HUES6 (cell line): ENCODE results near the gene AOPEP.
"Not testable (repeated sequence)": the region's sequence is repeated elsewhere in the genome, so short reads cannot be mapped to it uniquely, and the experiment has no call there.

Experiments used
- H3K27ac ChIP-seq: 2 replicates; pipeline ENCODE4 v1.7.0; 2013; ENCODE audit warnings: low read depth, mild to moderate bottlenecking, low read length, inconsistent platforms
- H3K27me3 ChIP-seq: 2 replicates; pipeline ENCODE4 v1.6.1; 2013; ENCODE audit warnings: low read length; ENCODE audit not compliant: control insufficient read depth, insufficient read depth
- H3K36me3 ChIP-seq: 2 replicates; pipeline ENCODE4 v1.6.1; 2013; ENCODE audit warnings: low read length; ENCODE audit not compliant: control insufficient read depth, insufficient read depth
- H3K4me1 ChIP-seq: 2 replicates; pipeline ENCODE4 v1.6.1; 2013; ENCODE audit warnings: low read length; ENCODE audit not compliant: control insufficient read depth, insufficient read depth
- H3K4me3 ChIP-seq: 2 replicates; pipeline ENCODE4 v1.5.1; 2013; ENCODE audit warnings: low read depth, low read length
- H3K9ac ChIP-seq: one replicate; pipeline ENCODE4 v1.6.1; 2013; ENCODE audit warnings: mild to moderate bottlenecking, low read length
- H3K9me3 ChIP-seq: 2 replicates; pipeline ENCODE4 v1.6.1; 2013; ENCODE audit warnings: low read depth, low read length; ENCODE audit not compliant: control insufficient read depth, insufficient read depth

The AOPEP gene

DNA sequence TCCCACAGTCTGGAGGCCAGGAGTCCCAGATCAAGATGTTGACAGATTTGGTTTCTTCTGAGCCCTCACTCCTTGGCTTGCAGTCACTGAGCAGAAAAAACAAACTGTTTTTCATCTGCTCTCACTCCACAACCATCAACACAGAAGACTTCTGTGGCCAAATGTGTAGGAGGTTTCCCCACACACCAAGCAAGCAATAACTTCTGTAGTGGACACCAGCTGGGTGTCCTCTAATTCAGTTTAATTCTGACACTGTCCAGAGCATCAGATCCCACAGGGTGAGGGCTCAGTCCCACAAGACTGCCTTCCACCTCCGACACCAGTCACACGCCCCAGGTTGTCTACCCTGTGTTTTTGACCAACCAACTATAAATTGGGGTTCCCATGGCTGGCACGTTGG lies 209.9 kb downstream of the AOPEP start:
- H3K4me3 ChIP-seq = no peak overlapping the region
- H3K9me3 ChIP-seq = no peaks in the 10 kb centered on the region
- peaks cover 15% of the 10 kb centered on the region for H3K4me1 ChIP-seq
- no peak overlapping the region for H3K9ac ChIP-seq
- no peak overlapping the region for H3K27ac ChIP-seq
- H3K27me3 ChIP-seq = no peaks in the 10 kb centered on the region
- H3K36me3 ChIP-seq = no peaks in the 10 kb centered on the region

DNA sequence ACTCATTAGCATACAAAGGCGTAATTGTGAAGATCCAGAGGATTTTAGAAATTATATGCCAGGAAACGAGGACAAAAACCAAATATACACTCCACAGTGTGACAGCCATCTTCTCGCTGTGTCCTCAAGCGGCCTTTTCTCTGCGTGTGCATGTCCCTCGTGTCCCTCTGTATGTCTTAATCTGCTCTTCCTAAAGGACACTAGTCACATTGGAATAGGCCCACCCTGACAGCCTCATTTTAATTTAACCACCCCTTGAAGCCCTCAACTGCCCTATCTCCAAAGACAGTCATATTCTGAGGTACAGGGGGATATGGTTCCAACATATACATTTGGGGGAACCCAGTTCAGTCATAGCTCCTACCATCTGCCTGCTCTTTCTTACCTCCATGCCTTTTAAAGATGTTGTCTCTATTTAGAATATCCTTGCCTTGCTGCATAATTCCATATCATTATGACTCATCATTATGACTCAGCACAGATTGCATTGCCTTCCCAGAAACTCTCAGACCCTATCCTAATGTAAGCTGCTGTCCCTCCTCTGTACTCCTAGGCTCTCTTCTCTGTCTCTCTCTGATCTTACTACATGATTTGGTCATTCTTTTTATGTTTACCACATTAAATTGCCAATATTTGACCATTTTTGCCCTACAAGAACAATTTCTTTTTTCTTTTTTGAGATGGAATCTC lies 210.9 kb downstream of the AOPEP start:
- Histone ChIP-seq H3K36me3 (no peaks in the 10 kb centered on the region), H3K9me3 (no peaks in the 10 kb centered on the region), H3K4me3 (no peak overlapping the region), H3K4me1 (peaks cover 15% of the 10 kb centered on the region), H3K27me3 (no peaks in the 10 kb centered on the region), H3K9ac (no peak overlapping the region), H3K27ac (no peak overlapping the region)

DNA sequence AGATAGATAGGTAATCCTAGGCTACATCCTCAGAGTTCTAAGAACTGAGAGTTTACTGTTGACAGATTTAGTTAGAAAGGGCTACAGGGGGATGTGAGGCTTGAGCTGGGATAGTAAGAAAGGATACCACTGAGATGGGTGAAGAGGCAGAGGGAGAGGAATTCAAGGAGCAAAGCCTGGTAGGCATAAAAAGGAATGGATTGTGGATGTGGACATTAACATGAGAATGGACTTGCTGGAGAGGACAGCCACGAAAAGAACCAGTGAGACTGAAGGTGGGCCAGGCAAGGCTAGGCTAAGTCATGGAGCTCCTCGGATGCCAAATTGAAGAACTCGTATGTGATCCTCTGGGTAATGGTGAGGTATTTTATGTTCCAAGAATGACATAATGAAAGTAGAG lies 211.9 kb downstream of the AOPEP start:
- Histone ChIP-seq H3K9me3 (no peaks in the 10 kb centered on the region), H3K9ac (no peak overlapping the region), H3K36me3 (no peaks in the 10 kb centered on the region), H3K27ac (no peak overlapping the region), H3K27me3 (no peaks in the 10 kb centered on the region), H3K4me1 (peaks cover 15% of the 10 kb centered on the region), H3K4me3 (no peak overlapping the region)

- H3K27ac ChIP-seq, H3K36me3 ChIP-seq, H3K27me3 ChIP-seq, H3K9me3 ChIP-seq, H3K9ac ChIP-seq, H3K4me3 ChIP-seq: not testable (repeated sequence)
- H3K4me1 ChIP-seq = peaks cover 15% of the 10 kb centered on the region
These were observed 213.8 kb downstream of the AOPEP start for GRCh38 chr9:94940296-94940695.

DNA sequence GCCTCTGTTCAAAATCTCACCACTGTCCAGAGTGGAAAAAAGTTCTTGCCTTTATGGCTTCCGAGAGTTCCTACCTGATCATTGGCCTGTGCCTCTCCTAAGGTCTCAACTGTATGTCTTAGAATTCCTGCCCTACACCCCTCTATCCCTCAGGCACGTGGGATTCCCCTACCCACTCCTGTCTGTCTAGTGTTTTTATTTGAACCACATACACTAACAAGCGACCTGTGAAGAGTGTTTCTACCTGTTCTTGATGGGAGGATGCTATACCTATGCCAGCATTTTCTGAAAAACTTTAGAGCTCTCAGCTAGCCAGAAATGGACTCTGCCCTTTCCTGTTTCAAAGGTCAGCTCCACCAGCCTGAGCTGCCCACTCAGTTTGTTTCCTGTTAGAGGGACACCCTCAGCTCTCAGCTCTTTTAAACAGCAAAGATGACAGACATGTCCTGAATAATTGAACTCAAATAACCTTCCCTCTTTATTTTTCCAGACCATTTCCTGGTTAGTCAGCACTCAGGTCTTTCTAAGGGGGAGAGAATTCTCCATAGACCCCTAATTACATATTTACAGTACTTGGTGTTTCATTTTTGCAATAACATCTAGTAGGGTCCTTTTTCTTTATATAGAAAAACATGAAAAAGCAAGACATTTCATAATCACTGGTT lies 214.8 kb downstream of the AOPEP start:
- Histone ChIP-seq H3K36me3 (no peaks in the 10 kb centered on the region), H3K27ac (no peak overlapping the region), H3K9ac (no peak overlapping the region), H3K4me1 (peaks cover 15% of the 10 kb centered on the region), H3K9me3 (no peaks in the 10 kb centered on the region), H3K27me3 (no peaks in the 10 kb centered on the region), H3K4me3 (no peak overlapping the region)

DNA sequence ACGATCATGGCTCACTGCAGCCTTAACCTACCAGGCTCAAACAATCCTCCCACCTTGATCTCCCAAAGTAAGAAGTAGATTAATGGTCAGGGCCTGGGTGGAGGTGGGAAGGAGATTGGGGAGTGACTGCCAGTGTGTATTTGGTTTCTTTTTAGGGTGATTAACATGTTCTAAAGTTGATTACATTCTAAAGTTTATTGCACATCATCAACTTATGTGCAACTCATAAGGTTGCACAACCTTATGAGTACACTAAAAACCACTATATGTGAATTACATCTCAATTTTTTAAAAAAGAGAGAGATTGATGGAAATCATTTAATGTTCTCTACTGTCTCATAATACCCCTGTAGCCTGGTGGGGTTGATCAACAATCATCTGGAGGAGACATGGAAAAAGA lies 218.1 kb downstream of the AOPEP start:
- Histone ChIP-seq H3K9me3 (no peaks in the 10 kb centered on the region), H3K9ac (no peak overlapping the region), H3K36me3 (no peaks in the 10 kb centered on the region), H3K27ac (no peak overlapping the region), H3K4me1 (peaks cover 21% of the 10 kb centered on the region), H3K27me3 (no peaks in the 10 kb centered on the region), H3K4me3 (no peak overlapping the region)

DNA sequence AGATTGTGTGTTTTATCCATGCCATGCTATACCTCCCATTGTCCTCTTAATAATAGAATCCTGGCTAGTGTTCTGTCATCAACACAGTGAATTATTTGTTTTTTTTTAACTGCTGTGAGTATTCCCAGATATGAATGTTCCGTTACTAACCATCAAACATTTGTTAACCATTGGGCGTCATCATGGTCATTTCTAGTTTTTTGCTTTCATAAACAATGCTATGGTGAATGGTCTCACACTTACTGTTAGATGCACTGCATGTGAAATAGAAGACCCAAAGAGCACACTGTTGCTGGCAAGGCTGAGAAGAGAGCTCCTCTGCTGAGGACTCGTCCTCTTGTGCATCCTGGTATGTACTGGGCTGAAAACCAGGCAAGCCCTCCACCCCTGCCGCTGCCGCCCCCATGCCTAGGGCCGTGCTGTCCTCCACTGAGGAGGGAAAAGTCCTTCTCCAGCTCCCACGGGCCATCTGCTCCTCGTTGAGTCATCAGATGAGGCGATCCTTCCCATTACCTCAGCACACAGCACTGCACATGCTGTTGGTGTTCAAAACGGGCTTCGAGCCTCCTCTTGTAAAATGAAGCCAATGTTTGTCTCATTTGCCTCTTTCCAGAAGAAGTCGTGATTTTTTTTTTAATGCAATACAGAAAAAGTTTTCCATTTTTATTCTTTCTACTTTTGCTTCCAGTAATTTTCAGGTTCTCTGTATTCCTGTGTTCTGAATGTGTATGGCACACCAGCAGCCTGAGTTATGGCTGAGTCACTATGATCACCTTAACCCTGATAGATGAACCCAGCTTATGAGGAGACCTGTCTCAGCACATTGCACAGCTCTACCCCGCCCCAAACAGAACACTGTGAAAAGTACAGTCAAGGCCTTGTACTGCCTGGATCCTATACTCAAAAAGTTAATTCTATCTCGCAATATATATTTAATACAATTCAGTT lies 219.0 kb downstream of the AOPEP start:
- no peaks in the 10 kb centered on the region for H3K9me3 ChIP-seq
- no peaks in the 10 kb centered on the region for H3K36me3 ChIP-seq
- H3K27me3 ChIP-seq = no peaks in the 10 kb centered on the region
- no peak overlapping the region for H3K4me3 ChIP-seq
- peaks cover 29% of the 10 kb centered on the region for H3K4me1 ChIP-seq
- no peak overlapping the region for H3K27ac ChIP-seq
- H3K9ac ChIP-seq = no peak overlapping the region

DNA sequence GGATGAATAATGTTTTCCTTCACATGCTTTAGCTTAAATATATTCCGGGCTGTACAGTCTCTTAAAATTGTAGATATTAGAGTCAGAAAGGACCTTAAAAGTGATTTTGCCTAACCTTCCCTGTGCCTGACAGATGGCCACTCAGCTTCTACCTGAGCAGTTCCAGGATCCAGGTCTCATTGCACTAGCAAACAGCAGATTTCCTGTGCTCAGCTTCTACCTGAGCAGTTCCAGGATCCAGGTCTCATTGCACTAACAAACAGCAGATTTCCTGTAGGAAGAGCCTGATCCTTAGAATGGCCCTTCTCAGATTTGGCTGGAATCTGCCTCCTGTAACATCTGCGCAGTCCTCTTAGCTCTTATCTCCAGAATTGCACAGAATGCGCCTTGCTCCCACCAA lies 219.8 kb downstream of the AOPEP start:
- H3K4me1 ChIP-seq = peaks cover 37% of the 10 kb centered on the region
- H3K36me3 ChIP-seq = no peaks in the 10 kb centered on the region
- H3K27ac ChIP-seq = no peak overlapping the region
- no peaks in the 10 kb centered on the region for H3K27me3 ChIP-seq
- H3K4me3 ChIP-seq = no peak overlapping the region
- H3K9ac ChIP-seq = no peak overlapping the region
- H3K9me3 ChIP-seq = no peaks in the 10 kb centered on the region

DNA sequence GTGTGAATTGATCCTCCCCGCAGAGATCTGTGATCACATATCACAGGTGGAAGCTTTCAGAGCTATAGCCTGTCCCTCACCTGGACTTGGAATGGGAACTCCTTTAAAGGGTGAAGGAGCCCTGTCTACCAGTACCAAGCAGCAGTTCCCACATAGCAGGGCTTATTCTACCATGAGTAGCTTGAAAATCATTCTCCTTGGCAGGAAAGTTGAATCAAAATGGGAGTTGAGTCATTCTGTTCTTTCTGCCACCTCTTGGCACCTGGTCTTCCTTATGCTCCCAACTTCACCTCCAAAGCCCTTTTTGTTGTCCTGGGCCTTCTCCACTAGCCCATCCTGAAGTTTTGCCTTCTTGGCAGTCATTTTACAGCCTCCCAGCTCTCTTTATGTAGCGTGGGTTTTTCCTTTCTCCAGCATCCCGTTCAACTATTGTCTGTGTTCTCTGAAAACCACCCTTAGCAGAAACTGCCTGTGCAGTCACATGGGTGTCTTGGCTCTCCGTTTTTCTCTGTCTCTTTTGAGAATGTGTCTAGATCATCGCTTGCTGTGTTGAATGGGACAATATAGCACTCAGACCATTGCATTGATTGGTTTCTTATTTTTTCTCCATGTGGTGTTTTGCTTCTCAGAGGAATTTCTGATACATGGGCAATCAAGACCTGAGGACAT lies 222.2 kb downstream of the AOPEP start:
- H3K36me3 ChIP-seq = no peaks in the 10 kb centered on the region

GRCh38 chr9:94949370-94949769 lies 222.9 kb downstream of the AOPEP start:
- H3K9me3 ChIP-seq = no peaks in the 10 kb centered on the region
- no peaks in the 10 kb centered on the region for H3K36me3 ChIP-seq
- no peak overlapping the region for H3K27ac ChIP-seq
- H3K4me3 ChIP-seq = no peak overlapping the region
- peaks cover 43% of the 10 kb centered on the region for H3K4me1 ChIP-seq
- no peak overlapping the region for H3K9ac ChIP-seq
- H3K27me3 ChIP-seq = no peaks in the 10 kb centered on the region

More for the DNA sequence above, 222.2 kb downstream of the AOPEP start:
- no peak overlapping the region for H3K4me3 ChIP-seq
- no peaks in the 10 kb centered on the region for H3K9me3 ChIP-seq
- no peak overlapping the region for H3K9ac ChIP-seq
- no peak overlapping the region for H3K27ac ChIP-seq
- peaks cover 43% of the 10 kb centered on the region for H3K4me1 ChIP-seq
- no peaks in the 10 kb centered on the region for H3K27me3 ChIP-seq
